HG03565 (cell line): Measurements from ENCODE around the gene ATAD3B.
"Not testable (repeated sequence)": the region's sequence is repeated elsewhere in the genome, so short reads cannot be mapped to it uniquely, and the experiment has no call there.

ENCODE experiments used
- ATAC-seq: cut with Tn5 transposase; IDR thresholded peaks from one replicate; pipeline ENCODE4 v1.9.1; 2021; ENCODE audit warnings: mild to moderate bottlenecking, moderate library complexity; ENCODE audit not compliant: unreplicated experiment

ATAD3B gene

DNA sequence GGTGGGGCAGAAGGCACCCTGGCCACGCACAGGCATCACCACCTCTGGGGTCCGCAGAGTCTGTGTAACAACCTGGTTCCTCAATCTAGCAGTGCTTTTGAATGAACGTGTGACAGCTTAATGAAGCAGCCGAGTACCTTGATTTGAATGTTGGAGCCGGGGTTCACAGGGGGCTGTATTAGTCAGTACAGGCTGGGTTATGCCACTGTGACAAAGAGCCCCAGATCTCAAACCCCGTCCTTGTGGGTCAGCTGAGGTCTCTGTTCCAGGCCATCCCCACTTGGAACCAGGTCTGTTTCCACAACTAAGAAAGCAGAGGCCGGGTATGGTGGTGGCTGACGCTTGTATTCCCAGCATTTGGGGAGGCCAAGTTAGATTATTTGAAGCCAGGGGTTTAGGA, 58.4 kb downstream of the ATAD3B start:
- ATAC-seq: no peak

GRCh38 chr1:1531947-1532346, 60.4 kb downstream of the ATAD3B start:
- no peak for ATAC-seq

- not testable (repeated sequence) for ATAC-seq
These were observed 61.8 kb downstream of the ATAD3B start for GRCh38 chr1:1533176-1533893.

- not testable (repeated sequence) for ATAC-seq
These were observed 62.3 kb downstream of the ATAD3B start for GRCh38 chr1:1533894-1534291.

DNA sequence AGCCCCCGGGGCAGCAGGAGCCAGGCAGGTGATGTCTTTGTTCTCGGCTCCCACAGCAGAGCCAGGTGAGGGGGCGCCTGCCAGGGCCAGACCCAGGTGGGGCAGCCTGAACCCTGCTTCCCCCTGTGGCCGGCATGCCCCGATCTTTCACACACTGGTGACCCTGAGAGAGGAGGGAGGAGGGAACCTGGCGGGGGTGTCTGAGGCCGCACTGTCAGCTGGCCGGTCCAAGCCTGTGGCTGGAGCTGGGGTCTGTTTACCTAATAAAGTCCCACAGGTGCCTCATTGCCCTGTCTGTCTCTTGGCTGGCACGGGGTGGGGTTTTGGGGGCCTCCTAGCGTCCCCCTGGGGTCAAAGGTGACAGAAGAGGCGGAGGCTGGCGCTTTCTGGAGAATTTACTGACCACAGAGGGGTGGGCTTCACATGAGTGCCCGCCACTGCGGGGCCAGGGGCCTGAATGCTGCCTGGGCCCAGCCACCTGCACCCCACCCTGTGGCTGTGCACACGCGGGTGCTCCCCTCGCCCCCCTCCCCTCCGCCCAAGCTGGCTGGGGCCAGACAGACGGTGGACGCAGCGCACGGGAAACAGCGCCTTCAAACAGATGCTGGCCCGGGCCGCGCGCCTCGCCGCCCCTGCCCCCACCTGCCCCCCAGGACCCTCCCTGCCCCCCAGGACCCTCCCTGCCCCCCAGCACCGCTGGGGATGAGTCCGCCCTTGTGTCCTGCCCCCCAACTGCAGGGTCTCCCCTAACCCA, 63.0 kb downstream of the ATAD3B start:
- no peak for ATAC-seq

- no peak for ATAC-seq
These were observed 63.8 kb downstream of the ATAD3B start for GRCh38 chr1:1535201-1536018.

- no peak for ATAC-seq
These were observed 64.7 kb downstream of the ATAD3B start for GRCh38 chr1:1536019-1536937.

GRCh38 chr1:1536938-1537546, 65.5 kb downstream of the ATAD3B start:
- no peak for ATAC-seq

DNA sequence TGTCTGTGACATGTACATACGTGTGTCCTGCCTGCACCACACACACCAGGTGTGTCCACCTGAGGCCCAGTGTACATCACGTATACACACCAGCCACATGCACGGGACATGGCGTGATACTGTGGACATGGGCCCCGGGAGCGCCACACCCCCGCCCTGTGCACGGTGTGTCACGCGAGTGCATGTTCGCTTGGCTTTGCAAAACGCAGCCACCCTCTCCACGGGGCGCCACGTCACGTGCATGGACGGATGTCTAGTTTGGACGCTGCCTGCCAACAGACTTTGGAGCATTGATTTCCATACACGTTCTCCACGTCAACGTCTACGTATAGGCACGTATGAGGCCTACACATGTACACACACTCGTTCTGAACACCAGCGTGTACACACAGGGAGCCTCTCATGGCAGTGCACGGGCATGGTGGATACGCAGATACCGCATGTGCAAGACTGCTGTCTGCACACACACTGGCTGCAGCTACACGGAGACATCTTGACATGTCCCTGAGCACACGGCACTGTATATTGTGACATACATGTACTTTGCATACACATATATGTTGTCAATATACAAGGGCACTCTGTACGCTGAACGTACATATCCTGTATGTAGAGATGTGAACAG, 66.2 kb downstream of the ATAD3B start:
- ATAC-seq: no peak

GRCh38 chr1:1538334-1538733, 66.8 kb downstream of the ATAD3B start:
- no peak for ATAC-seq

DNA sequence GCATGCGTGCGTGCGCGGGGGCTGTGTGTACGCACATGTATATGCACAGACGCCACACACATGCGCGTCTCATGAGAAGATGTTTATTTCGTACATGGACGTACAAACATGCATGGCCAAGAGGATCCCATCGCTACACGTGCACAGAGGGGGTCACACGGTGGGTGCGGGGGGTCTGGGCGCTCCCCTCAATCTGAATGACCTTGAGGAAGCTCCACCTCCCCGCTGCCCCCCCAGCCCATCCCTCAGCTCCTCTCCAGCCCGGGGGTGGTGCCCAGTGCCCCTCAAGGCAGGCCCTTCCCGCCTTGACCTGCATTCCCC, 67.4 kb downstream of the ATAD3B start:
- ATAC-seq: no peak

DNA sequence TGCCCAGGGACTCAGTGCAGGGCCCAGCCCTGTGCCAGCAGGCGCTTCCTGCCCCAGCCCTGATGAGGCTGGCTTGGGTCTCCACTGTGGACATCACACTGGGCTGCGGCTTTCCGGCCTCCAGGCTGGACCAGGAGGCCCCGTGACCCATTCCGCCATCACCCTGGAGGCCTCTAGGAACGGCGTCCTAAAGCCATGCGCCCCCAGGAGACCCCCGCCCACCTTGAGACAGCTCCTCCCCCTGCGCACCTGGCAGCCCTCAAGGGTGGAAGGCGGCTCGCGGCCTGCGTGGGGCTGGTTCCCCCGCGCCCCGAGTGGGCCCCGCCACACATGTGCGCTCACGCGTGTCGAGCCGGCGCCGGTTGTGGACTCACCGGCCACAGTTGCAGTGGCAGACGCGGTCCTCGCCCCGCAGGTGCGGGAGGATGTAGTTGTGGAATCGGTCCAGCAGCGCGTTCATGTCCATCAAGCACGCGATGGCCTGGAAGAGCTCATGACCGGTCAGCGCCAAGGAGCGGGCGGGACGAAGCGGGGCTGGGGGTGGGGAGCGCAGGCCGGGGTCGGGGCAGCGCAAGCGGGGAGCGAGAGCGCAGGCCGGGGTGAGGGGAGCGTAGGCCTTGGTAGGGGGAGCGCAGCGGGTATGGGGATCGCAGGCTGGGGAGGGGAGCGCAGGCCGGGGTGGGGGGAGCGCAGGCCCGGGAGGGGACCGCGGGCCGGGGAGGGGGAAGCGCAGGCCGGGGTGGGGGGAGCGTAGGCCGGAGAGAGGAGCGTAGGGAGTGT, 67.9 kb downstream of the ATAD3B start:
- no peak for ATAC-seq

- no peak for ATAC-seq
These were observed 68.7 kb downstream of the ATAD3B start, which contains the start of gene TMEM240 for GRCh38 chr1:1540090-1540817. TSS of gene TMEM240 (minus strand) at chr1:1540624. CDS start at chr1:1540346, 278 bp downstream.

DNA sequence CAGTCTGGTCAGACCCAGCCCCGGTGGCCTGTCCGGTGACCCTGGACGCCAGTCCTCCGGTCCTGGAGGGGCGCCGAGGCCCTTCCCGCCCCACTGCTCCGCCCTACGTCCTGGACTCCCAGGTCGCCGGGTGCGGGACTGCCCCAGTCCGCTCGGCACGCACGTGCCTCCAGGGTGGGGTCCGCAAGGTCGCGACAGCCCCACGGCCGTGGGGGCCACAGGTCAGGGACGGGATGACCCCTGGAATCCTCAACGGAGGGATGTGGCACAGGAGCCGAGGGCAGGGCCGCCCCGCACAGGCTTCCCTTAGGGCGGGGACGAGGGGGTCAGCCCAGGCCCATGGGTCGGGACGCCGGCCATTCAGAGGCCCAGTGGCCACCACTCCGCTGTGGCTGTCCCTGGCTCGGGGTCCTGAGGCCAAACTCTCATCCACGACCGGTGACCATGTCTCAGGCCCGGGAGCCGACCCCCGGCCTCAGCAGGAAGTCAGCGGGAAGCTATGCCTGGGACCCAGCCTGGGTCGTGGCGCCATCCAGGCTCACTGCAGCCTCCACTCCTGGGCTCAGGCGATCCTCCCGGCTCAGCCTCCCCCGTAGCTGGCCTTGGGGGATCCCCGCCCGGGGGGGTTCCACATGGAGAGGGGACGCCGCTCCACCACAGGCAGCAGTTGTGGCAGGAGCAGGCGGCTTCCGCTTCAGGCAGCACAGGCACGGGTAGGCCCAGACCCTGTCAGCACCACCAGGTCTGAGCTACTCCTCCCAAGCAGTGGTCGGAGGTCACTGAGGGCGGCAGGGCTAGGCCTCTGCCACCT, 69.5 kb downstream of the ATAD3B start:
- no peak for ATAC-seq

GRCh38 chr1:1541956-1542765, 70.6 kb downstream of the ATAD3B start:
- no peak for ATAC-seq
